Measurements from ENCODE around the gene UST. TPM values are rescaled to one million over a fixed set of nuclear protein-coding genes. Genes with fewer than 3 reads are reported as not detected.

UST gene
- total RNA-seq, 1 experiment from 2014 or later = 32.1 TPM

DNA sequence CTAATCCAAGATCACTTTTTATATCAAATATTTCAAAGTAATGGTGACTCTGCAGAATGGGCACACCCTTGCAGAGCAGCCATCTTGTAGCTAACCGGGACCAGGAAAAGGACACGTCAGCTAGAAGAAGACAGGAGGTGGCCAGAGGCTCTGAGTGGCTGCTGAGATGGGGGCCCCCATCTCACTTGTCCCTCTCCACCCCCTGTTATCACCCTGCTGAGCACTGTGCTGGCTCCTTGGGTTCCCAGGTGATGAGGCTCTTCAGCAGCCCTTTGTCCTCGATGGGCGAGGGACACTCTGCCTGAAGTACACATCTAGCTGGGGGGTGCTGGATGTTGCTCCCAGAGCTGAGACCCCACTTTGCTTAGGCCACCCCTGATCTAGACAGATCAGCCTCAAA lies 126.3 kb downstream of the UST start:
- Mint-ChIP-seq H3K36me3 (no peaks in the 10 kb centered on the region), H3K27ac (no peak overlapping the region; the same call in 1 of the 2 replicates), H3K27me3 (ENCODE audit: low read depth) (no peaks in the 10 kb centered on the region), H3K9me3 (no peaks in the 10 kb centered on the region), H3K4me3 (no peak overlapping the region), H3K4me1 (peaks cover 66% of the 10 kb centered on the region)
- no peak for ATAC-seq
- DNase-seq (ENCODE audit: low spot score) = no peak
- ChIA-PET POLR2A (no interaction called here), CTCF (no interaction called here)
- TF ChIP-seq, protein P1, sequence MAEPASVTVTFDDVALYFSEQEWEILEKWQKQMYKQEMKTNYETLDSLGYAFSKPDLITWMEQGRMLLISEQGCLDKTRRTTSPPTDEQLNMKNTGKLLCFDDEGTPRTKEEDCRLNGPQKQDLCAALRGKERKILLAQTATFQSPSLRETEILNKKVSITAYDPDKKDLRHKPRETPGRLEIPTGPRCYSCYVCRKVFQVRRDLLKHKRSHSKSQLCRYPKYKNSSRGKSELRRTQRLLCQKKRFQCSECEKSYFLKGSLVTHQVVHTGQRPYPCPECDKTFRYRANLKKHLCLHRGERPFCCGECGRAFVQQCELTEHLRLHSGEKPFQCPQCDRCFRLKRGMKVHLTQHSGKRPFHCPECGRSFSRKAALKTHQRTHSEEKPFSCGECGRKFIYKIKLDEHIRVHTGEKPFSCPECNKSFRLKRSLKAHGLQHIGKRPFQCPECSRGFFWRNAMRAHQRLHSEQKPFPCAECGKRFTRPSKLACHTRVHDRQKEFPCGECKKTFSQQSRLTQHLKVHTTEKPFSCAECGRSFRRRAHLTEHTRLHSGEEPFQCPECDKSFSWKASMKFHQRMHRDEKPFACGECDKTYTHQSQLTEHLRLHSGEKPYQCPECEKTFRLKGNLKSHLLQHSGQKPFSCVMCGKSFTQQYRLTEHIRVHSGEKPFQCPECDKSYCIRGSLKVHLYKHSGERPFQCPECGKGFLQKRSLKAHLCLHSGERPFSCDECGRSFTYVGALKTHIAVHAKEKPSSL (CRISPR knock-in tag; conservative IDR thresholded peaks at IDR 0.05) = no peak
- TF ChIP-seq ATF2 (CRISPR knock-in tag; IDR thresholded peaks at IDR 0.05; ENCODE audit: borderline replicate concordance, low read depth) (no peak), NR3C1 (CRISPR knock-in tag; conservative IDR thresholded peaks at IDR 0.05; ENCODE audit: low read depth) (no peak), JUN (CRISPR knock-in tag; IDR thresholded peaks at IDR 0.05) (no peak), IRF2 (CRISPR knock-in tag; IDR thresholded peaks at IDR 0.05; ENCODE audit: borderline replicate concordance, low read depth) (no peak), GABPB1 (CRISPR knock-in tag; IDR thresholded peaks at IDR 0.05) (no peak), ZNF263 (CRISPR knock-in tag; IDR thresholded peaks at IDR 0.05; ENCODE audit: low read depth) (no peak), HMGA2 (CRISPR knock-in tag; IDR thresholded peaks at IDR 0.05) (no peak), PRRX2 (CRISPR knock-in tag; IDR thresholded peaks at IDR 0.05) (no peak), ESRRA (CRISPR knock-in tag; IDR thresholded peaks at IDR 0.05; ENCODE audit: borderline replicate concordance) (no peak), NR2C2 (CRISPR knock-in tag; IDR thresholded peaks at IDR 0.05) (no peak), RELA (CRISPR knock-in tag; IDR thresholded peaks at IDR 0.05; ENCODE audit: borderline replicate concordance) (no peak), ZNF416 (CRISPR knock-in tag; IDR thresholded peaks at IDR 0.05) (no peak), RORB (CRISPR knock-in tag; IDR thresholded peaks at IDR 0.05) (no peak), GTF2I (CRISPR knock-in tag; conservative IDR thresholded peaks at IDR 0.05) (no peak)

GRCh38 chr6:148873868-148874267 lies 127.0 kb downstream of the UST start:
- Mint-ChIP-seq H3K27ac (no peak overlapping the region), H3K36me3 (no peaks in the 10 kb centered on the region), H3K27me3 (ENCODE audit: low read depth) (no peaks in the 10 kb centered on the region), H3K4me1 (peaks cover 59% of the 10 kb centered on the region), H3K9me3 (no peaks in the 10 kb centered on the region), H3K4me3 (no peak overlapping the region)
- DNase-seq (ENCODE audit: low spot score) (no peak), ATAC-seq (no peak)
- TF ChIP-seq OVOL2 (CRISPR knock-in tag; IDR thresholded peaks at IDR 0.05; ENCODE audit: borderline replicate concordance) (no peak), FOXP4 (CRISPR knock-in tag; IDR thresholded peaks at IDR 0.05) (no peak)
- ChIA-PET CTCF (no interaction called here), POLR2A (no interaction called here)

- ATAC-seq = no peak
- no peak for DNase-seq (ENCODE audit: low spot score)
- Mint-ChIP-seq H3K36me3 (no peaks in the 10 kb centered on the region; the same call in 1 of the 2 replicates), H3K27me3 (ENCODE audit: low read depth) (no peaks in the 10 kb centered on the region), H3K4me1 (peaks cover 50% of the 10 kb centered on the region), H3K9me3 (no peaks in the 10 kb centered on the region), H3K27ac (no peak overlapping the region; the same call in 1 of the 2 replicates), H3K4me3 (no peak overlapping the region)
- ChIA-PET POLR2A (no interaction called here), CTCF (no interaction called here)
- TF ChIP-seq IRF1 (CRISPR knock-in tag; IDR thresholded peaks at IDR 0.05) = no peak
- no peak for TF ChIP-seq CBFB (CRISPR knock-in tag; IDR thresholded peaks at IDR 0.05; ENCODE audit: low read depth)
- TF ChIP-seq ETV6 (CRISPR knock-in tag; IDR thresholded peaks at IDR 0.05) = no peak
- TF ChIP-seq ZBTB21 (CRISPR knock-in tag; IDR thresholded peaks at IDR 0.05; ENCODE audit: borderline replicate concordance) = no peak
- TF ChIP-seq ATF2 (CRISPR knock-in tag; IDR thresholded peaks at IDR 0.05; ENCODE audit: borderline replicate concordance, low read depth) = no peak
- no peak for TF ChIP-seq MAX (CRISPR knock-in tag; IDR thresholded peaks at IDR 0.05)
- no peak for TF ChIP-seq JAZF1 (CRISPR knock-in tag; IDR thresholded peaks at IDR 0.05)
- no peak for TF ChIP-seq IRF2 (CRISPR knock-in tag; IDR thresholded peaks at IDR 0.05; ENCODE audit: borderline replicate concordance, low read depth)
- TF ChIP-seq ZNF396 (CRISPR knock-in tag; IDR thresholded peaks at IDR 0.05; ENCODE audit: borderline replicate concordance) = no peak
- TF ChIP-seq MXD4 (CRISPR knock-in tag; IDR thresholded peaks at IDR 0.05; ENCODE audit: borderline replicate concordance) = no peak
- no peak for TF ChIP-seq FOXJ3 (CRISPR knock-in tag; IDR thresholded peaks at IDR 0.05; ENCODE audit: borderline replicate concordance)
Observed at GRCh38 chr6:148874698-148875293, 128.0 kb downstream of the UST start.

Data from WTC11 (cell line).